GM06990 (cell line): Measurements from ENCODE around the gene IRS4.
A peak's percentile ranks its signal among the peaks of the same experiment; 100 is the strongest.

Experiments
- DNase-seq: peaks from one replicate; pipeline ENCODE4 v3.0.0-alpha.2; 2011; ENCODE audit not compliant: insufficient read length; ENCODE audit errors: extremely low read depth
- H3K27me3 ChIP-seq: replicated peaks from 2 replicates; pipeline ENCODE4 v1.6.0; 2011; ENCODE audit warnings: low read length; ENCODE audit not compliant: control insufficient read depth, insufficient read depth
- H3K36me3 ChIP-seq: 2 replicates; pipeline ENCODE4 v1.5.1; 2011; ENCODE audit warnings: low read length; ENCODE audit not compliant: control insufficient read depth, insufficient read depth
- H3K4me3 ChIP-seq: replicated peaks from 2 replicates; pipeline ENCODE4 v1.5.1; 2011; ENCODE audit warnings: low read depth, mild to moderate bottlenecking, control low read depth, low read length
- TF ChIP-seq, protein P1 (sequence below): IDR thresholded peaks from 2 replicates; pipeline ENCODE4 v1.5.1; 2011; ENCODE audit warnings: low read length, control low read depth, mild to moderate bottlenecking, inconsistent platforms; ENCODE audit not compliant: insufficient read depth, poor library complexity, severe bottlenecking

IRS4 gene

DNA sequence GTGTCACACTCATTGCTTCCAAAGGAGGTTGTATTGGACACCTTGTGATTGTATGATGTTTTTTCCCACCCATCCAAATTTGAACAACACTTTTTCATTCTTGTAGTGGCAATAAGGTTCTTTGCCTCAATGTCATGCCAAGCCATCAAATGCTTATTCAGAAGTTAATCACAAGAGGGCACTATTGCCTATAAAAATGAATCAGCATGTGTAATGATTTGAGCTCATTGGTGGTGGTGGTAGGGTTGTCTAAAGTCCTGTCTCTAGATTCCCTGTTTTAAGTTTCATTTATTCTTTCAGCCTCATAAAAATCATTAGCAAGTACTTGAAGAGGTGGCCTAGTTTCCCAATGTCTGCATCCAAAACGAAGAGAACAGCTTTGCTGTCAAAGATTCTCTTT, 37.0 kb downstream of the IRS4 start:
- TF ChIP-seq, protein P1, sequence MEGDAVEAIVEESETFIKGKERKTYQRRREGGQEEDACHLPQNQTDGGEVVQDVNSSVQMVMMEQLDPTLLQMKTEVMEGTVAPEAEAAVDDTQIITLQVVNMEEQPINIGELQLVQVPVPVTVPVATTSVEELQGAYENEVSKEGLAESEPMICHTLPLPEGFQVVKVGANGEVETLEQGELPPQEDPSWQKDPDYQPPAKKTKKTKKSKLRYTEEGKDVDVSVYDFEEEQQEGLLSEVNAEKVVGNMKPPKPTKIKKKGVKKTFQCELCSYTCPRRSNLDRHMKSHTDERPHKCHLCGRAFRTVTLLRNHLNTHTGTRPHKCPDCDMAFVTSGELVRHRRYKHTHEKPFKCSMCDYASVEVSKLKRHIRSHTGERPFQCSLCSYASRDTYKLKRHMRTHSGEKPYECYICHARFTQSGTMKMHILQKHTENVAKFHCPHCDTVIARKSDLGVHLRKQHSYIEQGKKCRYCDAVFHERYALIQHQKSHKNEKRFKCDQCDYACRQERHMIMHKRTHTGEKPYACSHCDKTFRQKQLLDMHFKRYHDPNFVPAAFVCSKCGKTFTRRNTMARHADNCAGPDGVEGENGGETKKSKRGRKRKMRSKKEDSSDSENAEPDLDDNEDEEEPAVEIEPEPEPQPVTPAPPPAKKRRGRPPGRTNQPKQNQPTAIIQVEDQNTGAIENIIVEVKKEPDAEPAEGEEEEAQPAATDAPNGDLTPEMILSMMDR: peak; percentile 50
- H3K27me3 ChIP-seq: no peaks in the 10 kb centered on the region
- no peaks in the 10 kb centered on the region for H3K36me3 ChIP-seq
- no peak overlapping the region for H3K4me3 ChIP-seq
- peak; percentile 12 for DNase-seq

DNA sequence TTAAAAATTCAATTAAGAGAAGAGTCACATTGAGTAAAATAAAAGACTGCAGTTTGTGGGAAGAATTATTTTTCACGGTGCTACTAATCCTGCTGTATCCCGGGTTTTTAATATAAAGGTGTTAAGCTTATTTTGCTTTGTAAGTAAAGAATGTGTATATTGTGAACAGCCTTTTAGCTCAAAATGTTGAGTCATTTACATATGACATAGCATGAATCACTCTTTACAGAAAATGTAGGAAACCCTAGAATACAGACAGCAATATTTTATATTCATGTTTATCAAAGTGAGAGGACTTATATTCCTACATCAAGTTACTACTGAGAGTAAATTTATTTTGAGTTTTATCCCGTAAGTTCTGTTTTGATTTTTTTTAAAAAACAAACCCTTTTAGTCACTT, 39.7 kb downstream of the IRS4 start:
- Histone ChIP-seq H3K36me3 (no peaks in the 10 kb centered on the region), H3K4me3 (no peak overlapping the region), H3K27me3 (no peaks in the 10 kb centered on the region)
- TF ChIP-seq, protein P1: no peak
- no peak for DNase-seq
